Measurements from ENCODE around the gene NSF.
"Not testable (repeated sequence)": the region's sequence is repeated elsewhere in the genome, so short reads cannot be mapped to it uniquely, and the experiment has no call there.

DNA sequence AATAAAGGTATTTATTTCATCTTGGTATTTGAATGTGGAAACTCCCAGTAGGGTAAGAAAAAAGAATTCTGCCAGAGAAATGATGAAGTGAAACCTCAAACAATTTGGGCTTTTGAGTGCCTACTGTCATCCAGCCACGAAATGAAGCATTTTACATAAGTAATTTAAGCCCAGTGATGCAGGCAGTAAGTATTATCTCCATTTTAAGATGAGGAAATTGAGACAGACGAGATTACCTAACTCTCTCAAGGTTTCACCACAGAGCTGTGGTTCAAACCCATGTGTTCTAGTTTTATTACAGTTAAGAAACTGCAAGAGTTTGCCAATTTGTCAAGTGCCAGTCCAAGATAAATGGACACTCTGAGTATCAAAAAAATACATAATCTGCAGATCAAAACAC, 24.2 kb upstream of the NSF start:
- TF ChIP-seq, protein P1, sequence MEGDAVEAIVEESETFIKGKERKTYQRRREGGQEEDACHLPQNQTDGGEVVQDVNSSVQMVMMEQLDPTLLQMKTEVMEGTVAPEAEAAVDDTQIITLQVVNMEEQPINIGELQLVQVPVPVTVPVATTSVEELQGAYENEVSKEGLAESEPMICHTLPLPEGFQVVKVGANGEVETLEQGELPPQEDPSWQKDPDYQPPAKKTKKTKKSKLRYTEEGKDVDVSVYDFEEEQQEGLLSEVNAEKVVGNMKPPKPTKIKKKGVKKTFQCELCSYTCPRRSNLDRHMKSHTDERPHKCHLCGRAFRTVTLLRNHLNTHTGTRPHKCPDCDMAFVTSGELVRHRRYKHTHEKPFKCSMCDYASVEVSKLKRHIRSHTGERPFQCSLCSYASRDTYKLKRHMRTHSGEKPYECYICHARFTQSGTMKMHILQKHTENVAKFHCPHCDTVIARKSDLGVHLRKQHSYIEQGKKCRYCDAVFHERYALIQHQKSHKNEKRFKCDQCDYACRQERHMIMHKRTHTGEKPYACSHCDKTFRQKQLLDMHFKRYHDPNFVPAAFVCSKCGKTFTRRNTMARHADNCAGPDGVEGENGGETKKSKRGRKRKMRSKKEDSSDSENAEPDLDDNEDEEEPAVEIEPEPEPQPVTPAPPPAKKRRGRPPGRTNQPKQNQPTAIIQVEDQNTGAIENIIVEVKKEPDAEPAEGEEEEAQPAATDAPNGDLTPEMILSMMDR (IDR thresholded peaks at IDR 0.05), result not testable (repeated sequence)
- not testable (repeated sequence) for TF ChIP-seq POLR2A (IDR thresholded peaks at IDR 0.05)

All from adrenal gland (tissue), 5 donors.